NCI-H128 (cell line): ENCODE measurements around the gene DALRD3.

Experiments used
- DNase-seq: peaks from one replicate; lab custom pipeline; 2025; ENCODE audit not compliant: unreplicated experiment; lab: John Stamatoyannopoulos, UW

Gene DALRD3

DNA sequence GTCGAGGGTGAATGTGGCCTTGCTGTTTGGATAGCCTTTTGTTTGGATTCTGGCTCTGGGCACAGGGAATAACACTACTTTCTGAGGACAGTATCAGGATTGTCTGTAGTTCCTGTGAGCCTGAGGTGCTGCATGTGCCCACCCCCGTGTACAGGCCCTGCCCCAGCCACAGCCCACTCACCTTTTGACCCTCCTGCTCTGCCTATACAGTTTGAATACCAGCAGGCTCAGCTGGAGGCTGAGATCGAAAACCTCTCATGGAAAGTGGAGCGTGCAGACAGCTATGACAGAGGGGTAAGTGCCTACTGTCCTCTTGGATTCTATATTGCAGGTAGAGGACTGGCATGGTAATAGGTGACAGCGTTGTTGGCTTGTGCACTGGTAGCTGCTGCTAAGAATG is 35.7 kb downstream of the DALRD3 start:
- DNase-seq, result no peak

DNA sequence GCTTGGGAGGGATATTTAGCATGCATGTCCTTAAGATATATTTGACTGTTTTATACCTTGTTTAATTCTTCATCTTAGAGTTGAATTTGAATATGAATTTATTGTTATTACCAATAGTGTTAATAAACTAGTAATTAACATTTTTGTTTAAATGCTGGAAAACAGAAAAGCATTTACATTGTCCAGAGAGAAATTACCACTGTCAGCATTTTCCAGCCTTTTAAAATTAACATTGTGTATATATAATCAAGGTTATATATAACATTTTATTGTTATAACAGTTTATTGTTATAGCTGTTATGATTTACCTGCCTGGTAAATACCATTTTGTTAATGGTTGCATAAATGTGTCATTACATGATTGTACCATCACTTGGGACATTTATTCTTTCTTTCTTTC is 36.4 kb downstream of the DALRD3 start:
- DNase-seq, result no peak

DNA sequence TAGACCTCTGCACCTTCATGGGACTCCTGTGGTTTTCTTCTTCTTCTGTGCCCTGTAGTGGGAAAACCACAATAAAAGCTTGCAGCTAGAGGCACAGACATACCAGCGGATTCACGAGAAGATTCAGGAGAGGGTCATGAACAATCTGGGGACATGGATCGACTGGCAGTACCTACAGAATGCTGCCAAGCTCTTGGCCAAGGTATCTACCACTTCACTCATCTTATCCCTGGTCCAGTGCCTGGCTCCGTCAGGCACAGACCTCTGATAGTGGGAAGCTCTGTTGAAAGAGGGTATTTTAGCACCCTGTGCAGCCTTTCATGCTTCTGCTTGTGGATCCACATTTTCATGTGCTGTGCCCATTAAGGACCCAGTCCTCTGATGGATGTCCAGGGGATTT is 38.1 kb downstream of the DALRD3 start:
- no peak for DNase-seq

DNA sequence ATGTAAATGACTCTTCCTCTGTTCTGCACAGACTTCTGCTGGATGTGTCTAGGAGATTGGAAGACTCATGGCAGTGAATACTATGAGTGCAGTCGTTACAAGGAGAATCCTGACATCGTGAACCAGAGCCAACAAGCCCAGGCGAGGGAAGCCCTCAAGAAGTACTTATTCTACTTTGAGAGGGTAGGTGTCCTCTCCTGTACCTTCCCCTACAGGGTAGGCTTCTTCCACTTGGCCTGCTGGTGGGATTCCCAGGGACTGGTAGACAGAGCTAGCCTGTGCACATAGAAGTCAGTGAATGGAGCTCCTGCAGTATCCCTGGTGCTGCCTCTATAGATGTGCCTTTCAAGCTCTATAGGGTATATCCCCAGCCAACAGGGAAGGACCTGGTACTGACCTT is 38.9 kb downstream of the DALRD3 start:
- no peak for DNase-seq

DNA sequence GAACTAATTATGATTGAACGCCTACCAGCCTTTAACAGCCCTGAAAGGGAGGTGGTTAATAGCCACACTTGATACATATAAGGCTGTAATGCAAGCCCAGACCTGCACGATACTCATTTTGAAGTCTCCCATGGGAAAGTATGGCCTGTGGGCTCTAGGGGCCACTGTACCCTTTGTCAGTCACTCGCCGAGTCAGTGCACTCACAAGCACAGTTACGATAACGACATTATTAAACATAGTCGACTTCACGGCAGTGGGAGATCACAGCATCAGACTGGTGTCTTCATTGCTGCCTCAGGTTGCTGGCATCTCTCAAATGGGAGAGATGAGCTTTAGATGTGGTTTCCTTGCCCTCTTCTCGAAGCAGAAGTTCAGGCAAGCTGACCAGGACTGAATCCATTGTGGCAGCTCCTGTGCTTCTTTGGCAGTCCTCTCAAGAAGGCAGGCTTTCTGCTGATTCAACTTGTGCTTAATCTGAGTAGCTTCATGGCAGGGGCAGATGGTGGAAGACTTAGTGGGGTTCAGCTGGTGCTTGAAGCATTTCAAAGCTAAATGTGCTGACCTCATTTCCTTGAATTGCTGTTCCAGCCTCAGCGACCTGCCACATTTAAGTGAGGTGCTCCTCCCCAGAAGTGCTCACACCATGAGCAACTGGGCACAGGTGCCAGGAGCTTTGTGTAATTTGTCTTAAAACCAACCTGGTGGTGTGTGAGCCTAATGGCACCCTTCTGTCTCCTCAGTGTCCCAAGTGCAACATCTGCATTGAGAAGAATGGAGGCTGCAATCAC is 44.1 kb downstream of the DALRD3 start:
- DNase-seq, result no peak

DNA sequence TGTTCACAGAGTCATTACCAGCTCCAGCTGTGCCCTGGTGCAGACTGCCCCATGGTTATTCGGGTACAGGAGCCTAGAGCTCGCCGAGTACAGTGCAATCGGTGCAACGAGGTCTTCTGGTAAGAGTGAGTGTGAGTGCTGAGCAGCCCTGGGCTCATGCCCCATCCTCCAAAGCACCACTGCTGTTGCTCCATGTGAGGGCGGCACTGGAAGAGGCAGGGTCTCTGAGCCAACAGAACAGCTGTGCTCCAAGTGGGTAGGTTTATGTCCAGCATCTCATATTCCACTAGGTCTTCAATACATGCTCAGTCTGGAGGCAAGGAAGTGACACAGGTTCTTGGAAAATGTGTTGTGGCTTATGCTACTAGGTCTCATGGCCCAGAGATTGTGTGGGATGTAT is 47.8 kb downstream of the DALRD3 start:
- no peak for DNase-seq

DNA sequence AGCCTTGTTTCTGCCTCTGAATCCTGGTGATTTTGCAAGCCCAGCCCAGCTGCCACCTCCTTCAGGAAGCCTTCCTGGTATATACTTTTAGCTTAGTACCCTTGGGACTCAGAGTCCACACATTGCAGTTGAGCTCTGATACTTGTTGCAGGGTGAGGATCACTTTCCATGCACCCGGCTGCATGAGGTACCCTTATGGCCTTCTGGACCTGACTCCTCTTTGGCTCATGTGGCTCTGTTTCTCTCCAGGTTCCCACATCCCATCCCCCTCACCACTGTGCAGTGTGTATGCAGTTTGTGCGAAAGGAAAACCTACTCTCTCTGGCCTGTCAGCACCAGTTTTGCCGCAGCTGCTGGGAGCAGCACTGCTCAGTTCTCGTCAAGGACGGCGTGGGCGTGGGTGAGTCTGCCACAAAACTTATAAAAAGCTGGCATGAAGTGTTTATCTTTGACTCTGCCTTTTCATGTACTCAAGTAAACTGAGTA is 51.5 kb downstream of the DALRD3 start:
- DNase-seq, result no peak

DNA sequence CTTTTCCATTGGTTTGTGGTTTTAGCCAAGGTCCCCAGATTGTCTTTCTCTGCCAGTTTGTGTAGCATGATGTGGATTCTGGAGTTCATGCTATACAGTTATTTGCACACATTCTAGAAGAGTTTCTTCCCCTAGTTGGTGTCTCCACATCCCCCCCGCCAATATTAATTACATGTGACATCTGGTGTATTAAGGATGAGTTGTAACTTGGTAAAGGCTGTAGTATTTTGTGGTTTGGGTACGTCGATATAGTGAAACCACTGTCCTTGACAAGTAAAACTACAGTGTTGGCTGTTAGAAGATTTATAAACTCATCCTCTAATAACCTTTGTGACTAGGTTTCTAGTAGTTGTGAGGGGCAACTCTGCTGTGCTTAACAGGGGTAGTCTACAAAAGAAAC is 52.0 kb downstream of the DALRD3 start:
- no peak for DNase-seq
